Glutamatergic neuron (in vitro differentiated cells): ENCODE results near the gene PRODH. TPM values are rescaled to one million over a fixed set of nuclear protein-coding genes. Genes with fewer than 3 reads are reported as not detected.
A peak's percentile ranks its signal among the peaks of the same experiment; 100 is the strongest.
"Not testable (repeated sequence)": the region's sequence is repeated elsewhere in the genome, so short reads cannot be mapped to it uniquely, and the experiment has no call there.

Experiments
- DNase-seq: peaks from one replicate; pipeline ENCODE4 v3.0.0; 2022
- H3K27ac Mint-ChIP-seq: one replicate; pipeline ENCODE4 v1.8.0; 2020; ENCODE audit warnings: mild to moderate bottlenecking, mixed read lengths, inconsistent platforms; ENCODE audit not compliant: unreplicated experiment
- H3K27me3 Mint-ChIP-seq: one replicate; pipeline ENCODE4 v1.8.0; 2020; ENCODE audit warnings: mild to moderate bottlenecking, moderate library complexity, mixed read lengths, inconsistent platforms; ENCODE audit not compliant: unreplicated experiment
- H3K36me3 Mint-ChIP-seq: one replicate; pipeline ENCODE4 v1.8.0; 2020; ENCODE audit warnings: mild to moderate bottlenecking, mixed read lengths, inconsistent platforms; ENCODE audit not compliant: unreplicated experiment
- H3K4me1 Mint-ChIP-seq: one replicate; pipeline ENCODE4 v1.8.0; 2020; ENCODE audit warnings: mild to moderate bottlenecking, low read depth, mixed read lengths, inconsistent platforms; ENCODE audit not compliant: unreplicated experiment
- H3K4me3 Mint-ChIP-seq: one replicate; pipeline ENCODE4 v1.8.0; 2020; ENCODE audit warnings: mild to moderate bottlenecking, mixed read lengths, inconsistent platforms; ENCODE audit not compliant: unreplicated experiment
- H3K9me3 Mint-ChIP-seq: one replicate; pipeline ENCODE4 v1.8.0; 2020; ENCODE audit warnings: mild to moderate bottlenecking, moderate library complexity, mixed read lengths, inconsistent platforms; ENCODE audit not compliant: unreplicated experiment
- CTCF ChIP-seq: fragments of 200-600 bp; sonication (generic); IDR thresholded peaks from one replicate; pipeline ENCODE4 v1.5.0; 2021; ENCODE audit not compliant: partially characterized antibody, unreplicated experiment
- total RNA-seq: library from RNA; stranded (reverse); fragmentation: NEBNext Ultra II Directional; extraction: Animal tissue kit (Norgen Biotek cat#: 25700); gene quantifications from one replicate; pipeline ENCODE4 v1.2.1, GENCODE V29; 2021; ENCODE audit not compliant: unreplicated experiment

PRODH gene
- total RNA-seq, 1 donor from 2014 or later, result 4.0 TPM

DNA sequence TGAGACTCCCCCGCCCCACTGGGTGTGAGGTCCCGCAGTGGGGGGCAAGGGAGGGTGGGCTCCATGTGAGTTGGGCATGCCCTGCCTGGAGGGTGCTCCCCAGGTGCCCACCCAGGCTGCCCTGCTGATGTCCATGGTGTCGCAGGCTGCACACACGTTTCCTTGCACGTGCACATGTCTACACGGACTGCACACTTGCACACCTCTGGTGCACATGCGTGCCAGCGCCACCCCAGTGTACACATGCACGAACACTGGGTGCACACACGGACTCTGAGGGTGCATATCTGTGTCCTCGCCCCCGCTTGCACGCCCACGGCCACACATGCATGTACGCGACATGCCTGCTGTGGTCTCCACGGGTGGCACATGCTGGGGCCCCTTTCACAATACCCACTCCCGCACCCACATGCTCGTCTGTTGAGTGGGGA lies 35.2 kb upstream of the PRODH start:
- peaks cover 16% of the 10 kb centered on the region for H3K4me1 Mint-ChIP-seq
- no peak for TF ChIP-seq CTCF
- H3K36me3 Mint-ChIP-seq, result peaks cover 2% of the 10 kb centered on the region
- H3K27me3 Mint-ChIP-seq, result peaks cover 14% of the 10 kb centered on the region
- peak overlapping the region; percentile 15 for H3K4me3 Mint-ChIP-seq
- no peak overlapping the region for H3K27ac Mint-ChIP-seq
- H3K9me3 Mint-ChIP-seq, result peaks cover 5% of the 10 kb centered on the region
- DNase-seq, result no peak

GRCh38 chr22:18970948-18971315 lies 34.8 kb upstream of the PRODH start:
- Mint-ChIP-seq H3K27ac (no peak overlapping the region), H3K27me3 (peaks cover 14% of the 10 kb centered on the region), H3K4me3 (peak overlapping the region; percentile 59), H3K9me3 (peaks cover 7% of the 10 kb centered on the region), H3K36me3 (no peaks in the 10 kb centered on the region), H3K4me1 (peaks cover 17% of the 10 kb centered on the region)
- peak; percentile 49 for DNase-seq
- no peak for TF ChIP-seq CTCF

GRCh38 chr22:18970176-18970947 lies 34.3 kb upstream of the PRODH start:
- no peak overlapping the region for H3K27ac Mint-ChIP-seq
- peak; percentile 77 for DNase-seq
- peak; percentile 42 for TF ChIP-seq CTCF
- H3K36me3 Mint-ChIP-seq, result no peaks in the 10 kb centered on the region
- H3K27me3 Mint-ChIP-seq, result peaks cover 14% of the 10 kb centered on the region
- H3K4me1 Mint-ChIP-seq, result peaks cover 17% of the 10 kb centered on the region
- no peak overlapping the region for H3K4me3 Mint-ChIP-seq
- H3K9me3 Mint-ChIP-seq, result peaks cover 7% of the 10 kb centered on the region

- peaks cover 14% of the 10 kb centered on the region for H3K27me3 Mint-ChIP-seq
- not testable (repeated sequence) for H3K9me3 Mint-ChIP-seq, H3K36me3 Mint-ChIP-seq, DNase-seq
- H3K27ac Mint-ChIP-seq, result peak overlapping the region; percentile 12
- H3K4me3 Mint-ChIP-seq, result peak overlapping the region; percentile 57
- H3K4me1 Mint-ChIP-seq, result peaks cover 17% of the 10 kb centered on the region
These were observed 33.3 kb upstream of the PRODH start for GRCh38 chr22:18969158-18969942.

GRCh38 chr22:18968011-18968749 lies 32.1 kb upstream of the PRODH start:
- peaks cover 7% of the 10 kb centered on the region for H3K9me3 Mint-ChIP-seq
- peaks cover 14% of the 10 kb centered on the region for H3K27me3 Mint-ChIP-seq
- peak overlapping the region; percentile 78 for H3K27ac Mint-ChIP-seq
- no peaks in the 10 kb centered on the region for H3K36me3 Mint-ChIP-seq
- DNase-seq, result no peak
- no peak overlapping the region for H3K4me3 Mint-ChIP-seq
- H3K4me1 Mint-ChIP-seq, result peaks cover 13% of the 10 kb centered on the region
- TF ChIP-seq CTCF, result no peak
